NB4 (cell line): Measurements from ENCODE around the gene UNK.
"Not testable (repeated sequence)": the region's sequence is repeated elsewhere in the genome, so short reads cannot be mapped to it uniquely, and the experiment has no call there.

Experiments used
- DNase-seq: peaks from one replicate; pipeline ENCODE4 v3.0.0; 2010; ENCODE audit warnings: low read depth
- H3K4me3 ChIP-seq: one replicate; pipeline ENCODE4 v1.5.1; 2011; ENCODE audit warnings: mild to moderate bottlenecking, low read depth, low read length, moderate library complexity
- CTCF ChIP-seq: IDR thresholded peaks from one replicate; pipeline ENCODE4 v1.5.1; 2012; ENCODE audit warnings: low read depth, low read length
- MAX ChIP-seq: IDR thresholded peaks from 2 replicates; pipeline ENCODE4 v1.6.1; 2011; ENCODE audit warnings: low read depth, low read length
- MYC ChIP-seq: IDR thresholded peaks from 2 replicates; pipeline ENCODE4 v1.6.1; 2011; ENCODE audit warnings: low read depth, low read length
- POLR2A ChIP-seq: IDR thresholded peaks from 2 replicates; pipeline ENCODE4 v1.6.1; 2011; ENCODE audit warnings: mild to moderate bottlenecking; ENCODE audit not compliant: insufficient read length; ENCODE audit errors: extremely low read depth

The UNK gene

GRCh38 chr17:75807861-75808260 lies 23.3 kb downstream of the UNK start:
- no peak for DNase-seq
- no peak for TF ChIP-seq CTCF
- TF ChIP-seq MAX: no peak
- no peak for TF ChIP-seq POLR2A
- no peak for TF ChIP-seq MYC
- H3K4me3 ChIP-seq: no peak overlapping the region

GRCh38 chr17:75808549-75808904 lies 23.9 kb downstream of the UNK start:
- TF ChIP-seq POLR2A (no peak), MAX (no peak), MYC (no peak), CTCF (no peak)
- DNase-seq: no peak
- H3K4me3 ChIP-seq: no peak overlapping the region

GRCh38 chr17:75808905-75809621 lies 24.5 kb downstream of the UNK start:
- TF ChIP-seq MYC (no peak), CTCF (no peak), POLR2A (no peak), MAX (no peak)
- peak; percentile 77 for DNase-seq
- H3K4me3 ChIP-seq: no peak overlapping the region

- no peak for DNase-seq
These were observed 25.1 kb downstream of the UNK start for GRCh38 chr17:75809631-75810111.

GRCh38 chr17:75810216-75810615 lies 25.6 kb downstream of the UNK start:
- no peak overlapping the region for H3K4me3 ChIP-seq
- TF ChIP-seq POLR2A (no peak), MYC (no peak), MAX (no peak), CTCF (no peak)
- DNase-seq: no peak

More at GRCh38 chr17:75809631-75810111, 25.1 kb downstream of the UNK start:
- H3K4me3 ChIP-seq: no peak overlapping the region
- TF ChIP-seq POLR2A (no peak), CTCF (no peak), MAX (no peak), MYC (no peak)

- not testable (repeated sequence) for H3K4me3 ChIP-seq, DNase-seq
These were observed 26.1 kb downstream of the UNK start for GRCh38 chr17:75810756-75811155.
